Activated T-cell treated with anti-CD3 and anti-CD28 coated beads for 1 hour (primary cell): ENCODE measurements around the gene PTDSS2.
"Not testable (repeated sequence)": the region's sequence is repeated elsewhere in the genome, so short reads cannot be mapped to it uniquely, and the experiment has no call there.

Experiments used
- DNase-seq: peaks from one replicate; pipeline ENCODE4 v3.0.0-alpha.2; 2020; ENCODE audit warnings: low read depth

Gene PTDSS2

GRCh38 chr11:414318-414857 lies 35.7 kb upstream of the PTDSS2 start:
- no peak for DNase-seq

GRCh38 chr11:415640-416041 lies 34.4 kb upstream of the PTDSS2 start:
- DNase-seq = no peak

DNA sequence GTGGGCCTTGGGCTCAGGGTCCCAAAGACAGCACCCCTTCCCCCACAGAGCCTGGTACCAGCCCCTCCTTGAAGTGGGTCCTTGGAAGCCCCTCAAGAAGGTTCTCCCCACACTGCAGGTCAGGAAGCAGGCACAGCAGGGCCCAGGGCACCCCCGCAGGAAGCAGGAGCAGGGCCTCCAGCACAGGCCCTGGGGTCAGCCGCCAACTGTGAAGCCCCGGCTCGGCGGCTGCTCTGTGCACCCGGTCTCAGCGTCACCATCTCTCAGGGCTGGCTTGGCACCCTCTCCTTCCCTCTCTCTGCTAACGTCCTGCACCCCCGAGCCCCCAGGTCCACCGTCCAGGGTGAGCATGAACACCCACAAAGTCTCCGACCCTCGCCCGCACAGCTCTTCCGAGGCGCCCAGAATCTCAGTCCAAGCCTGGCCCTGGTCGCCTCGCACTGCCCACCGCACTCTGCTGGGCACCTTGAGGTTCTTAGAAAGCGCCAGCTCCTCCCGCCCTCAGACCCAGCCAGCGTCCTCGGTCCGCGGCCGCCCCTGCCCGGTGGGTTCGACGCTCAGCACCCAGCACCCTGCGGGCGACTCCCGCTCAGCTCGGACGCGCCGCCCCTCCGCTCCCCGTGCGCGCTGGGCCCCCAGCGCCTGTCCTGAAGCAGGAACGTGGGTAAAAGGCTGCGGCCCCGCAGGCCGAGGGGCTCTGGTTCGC lies 33.9 kb upstream of the PTDSS2 start:
- no peak for DNase-seq

DNA sequence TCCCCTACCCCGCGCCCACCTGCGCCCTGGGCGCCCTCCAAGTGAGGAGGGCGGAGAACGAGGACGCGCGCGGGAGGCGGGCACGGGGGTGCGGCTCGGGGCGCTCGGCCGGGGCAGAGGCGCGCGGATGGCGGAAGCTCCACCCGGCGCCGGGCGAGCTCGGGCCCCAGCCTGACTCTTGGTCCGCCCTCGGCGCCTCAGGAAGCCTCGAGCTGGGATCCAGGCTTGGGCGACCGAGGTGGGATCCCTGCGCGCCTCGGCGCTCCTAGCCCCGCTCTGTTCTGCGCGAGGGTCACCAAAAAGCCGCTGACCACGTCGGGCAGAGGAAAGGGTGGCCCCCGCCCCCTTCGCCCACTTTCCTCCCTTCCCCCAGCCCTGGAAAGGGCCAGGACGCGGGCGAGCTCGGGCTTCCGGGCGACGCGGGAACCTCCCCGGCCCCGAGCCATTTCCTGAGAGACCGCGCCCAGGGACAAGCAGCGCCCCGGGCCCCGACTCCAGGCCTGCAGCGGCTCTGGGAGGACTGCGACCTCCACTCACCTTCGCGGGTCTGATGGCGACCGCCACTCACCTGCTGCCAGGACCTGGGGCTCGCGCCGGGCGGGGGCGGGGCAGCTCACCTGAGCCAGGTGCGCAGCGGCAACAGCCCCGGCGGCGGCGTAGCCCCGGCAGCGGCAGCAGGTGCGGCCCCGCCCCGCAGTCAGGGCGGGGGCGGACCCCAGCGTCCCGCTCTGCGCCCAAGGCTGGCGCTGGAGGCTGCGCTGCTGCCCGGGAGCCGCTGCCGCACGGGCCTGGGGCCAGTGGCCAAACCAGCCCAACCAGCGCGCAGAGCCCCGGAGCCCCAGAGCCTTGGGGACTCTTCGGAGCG lies 33.1 kb upstream of the PTDSS2 start:
- DNase-seq = peak; percentile 33

DNA sequence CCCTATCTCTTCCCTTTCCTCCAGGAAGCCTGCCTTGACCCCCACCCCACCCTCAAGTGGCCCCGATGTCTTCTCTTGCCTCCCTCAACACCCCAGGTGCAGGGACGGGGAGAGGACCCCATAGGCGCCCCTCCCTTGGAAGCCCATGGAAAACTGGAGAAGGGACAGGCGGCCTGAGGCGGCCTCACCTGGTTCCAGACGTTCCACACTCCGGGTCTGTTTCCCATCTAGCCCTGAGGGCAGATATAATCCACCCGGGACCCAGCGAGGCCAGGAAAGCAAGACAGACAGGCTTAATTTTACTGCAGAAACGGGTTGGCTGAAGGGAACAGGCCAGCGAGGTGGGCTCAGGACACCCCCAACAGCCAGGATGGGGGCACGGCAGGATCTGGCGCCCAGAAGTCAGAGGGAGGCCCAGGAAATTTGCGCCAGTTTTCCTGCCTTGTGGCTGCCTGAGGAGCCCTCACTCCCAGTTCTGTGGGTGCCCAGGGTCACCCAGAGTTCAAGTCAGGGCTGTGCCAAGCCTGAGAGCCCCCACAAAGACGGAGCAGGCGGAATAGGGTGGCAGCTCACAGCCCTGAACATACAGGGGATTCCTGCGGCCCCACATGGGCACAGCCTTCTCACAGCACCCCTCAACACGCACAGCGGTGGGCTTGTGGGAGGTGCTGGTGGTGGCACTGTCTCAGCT lies 32.3 kb upstream of the PTDSS2 start:
- no peak for DNase-seq

GRCh38 chr11:418343-419247 lies 31.5 kb upstream of the PTDSS2 start:
- DNase-seq = no peak

GRCh38 chr11:419248-420005 lies 30.7 kb upstream of the PTDSS2 start:
- no peak for DNase-seq

- DNase-seq = no peak
Observed at GRCh38 chr11:420054-420910, 29.8 kb upstream of the PTDSS2 start.

DNA sequence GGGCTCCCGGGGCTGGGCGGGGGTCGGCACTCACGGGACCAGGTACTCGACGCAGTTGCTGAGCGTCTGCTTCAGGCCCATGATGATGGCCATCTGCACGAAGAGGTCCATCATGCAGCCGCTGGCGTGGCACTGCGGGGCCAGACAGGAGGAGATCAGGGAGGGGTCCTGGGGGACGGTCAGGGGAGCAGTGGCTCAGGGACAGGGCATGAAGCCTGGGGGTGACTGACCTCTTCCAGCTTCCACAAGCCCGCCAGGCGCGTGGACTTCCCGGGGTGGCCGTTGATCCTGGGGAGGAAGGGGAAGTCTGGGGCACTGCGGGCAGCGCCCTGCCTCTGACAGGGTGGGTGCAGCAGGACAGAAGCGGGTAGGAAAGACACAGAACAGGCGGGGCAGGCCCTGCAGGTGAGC lies 29.2 kb upstream of the PTDSS2 start:
- DNase-seq = no peak

- DNase-seq = no peak
Observed at GRCh38 chr11:422249-422656, 27.8 kb upstream of the PTDSS2 start.

DNA sequence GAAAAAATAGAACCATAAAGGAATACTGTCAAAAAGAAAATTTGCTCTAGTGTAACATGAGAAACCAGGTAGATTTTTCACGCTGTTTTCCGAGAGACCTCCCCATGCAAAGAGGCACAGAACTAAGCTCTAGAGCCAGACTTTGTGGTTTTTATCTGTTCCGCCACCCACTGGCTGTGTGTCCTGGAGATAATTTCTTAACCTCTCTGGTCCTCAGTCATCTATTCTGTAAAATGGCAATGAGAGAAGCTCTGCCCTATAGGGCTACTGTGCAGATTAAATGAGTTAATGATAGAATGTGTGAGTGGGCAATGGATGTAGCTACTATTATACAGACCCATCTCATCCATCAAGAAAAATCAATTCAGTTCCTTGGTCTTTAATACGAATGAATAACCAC lies 25.8 kb upstream of the PTDSS2 start:
- no peak for DNase-seq

- not testable (repeated sequence) for DNase-seq
Observed at GRCh38 chr11:424766-425165, 25.3 kb upstream of the PTDSS2 start.

GRCh38 chr11:425301-425700 lies 24.8 kb upstream of the PTDSS2 start:
- no peak for DNase-seq

GRCh38 chr11:426851-427250 lies 23.2 kb upstream of the PTDSS2 start:
- DNase-seq = no peak

DNA sequence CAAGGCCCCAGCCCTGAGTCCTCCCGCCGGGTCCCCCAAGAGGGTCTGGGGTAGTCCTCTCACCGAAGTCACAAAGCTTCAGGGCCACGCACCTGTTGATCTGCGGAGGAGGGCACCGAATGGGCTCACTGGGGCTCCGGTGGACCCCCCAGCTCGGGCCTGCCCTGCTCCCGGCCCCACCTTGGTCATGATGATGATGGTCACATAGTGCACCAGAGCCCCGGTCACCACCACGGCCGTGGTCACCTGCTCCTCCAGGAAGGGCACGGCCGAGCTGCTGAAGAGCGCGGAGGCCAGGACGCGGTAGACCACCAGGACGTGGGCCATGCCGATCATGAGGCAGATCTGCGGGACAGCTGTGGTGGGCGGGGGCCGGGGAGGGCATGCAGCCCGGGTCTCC lies 21.8 kb upstream of the PTDSS2 start:
- DNase-seq = no peak

DNA sequence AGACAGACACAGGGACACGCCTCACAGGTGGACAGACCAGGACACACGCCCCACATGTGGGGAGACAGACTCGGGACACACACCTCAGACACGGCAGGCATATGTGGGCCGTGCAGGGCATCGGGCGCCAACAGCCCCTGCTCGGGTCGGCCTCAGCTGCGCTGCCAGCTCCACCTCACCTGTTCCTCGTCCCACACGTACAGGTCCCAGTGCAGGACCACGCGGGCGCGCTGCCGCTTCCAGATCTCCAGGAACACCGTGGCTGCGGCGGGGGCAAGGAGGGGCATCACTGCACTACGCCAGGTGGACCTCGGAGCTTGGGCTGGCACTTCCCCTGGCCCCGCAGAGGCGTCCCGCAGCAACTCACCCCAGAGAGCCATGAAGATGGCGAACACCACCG lies 20.7 kb upstream of the PTDSS2 start:
- DNase-seq = no peak

- no peak for DNase-seq
Observed at GRCh38 chr11:429931-430456, 20.1 kb upstream of the PTDSS2 start.

- no peak for DNase-seq
Observed at GRCh38 chr11:431921-432320, 18.2 kb upstream of the PTDSS2 start.

DNA sequence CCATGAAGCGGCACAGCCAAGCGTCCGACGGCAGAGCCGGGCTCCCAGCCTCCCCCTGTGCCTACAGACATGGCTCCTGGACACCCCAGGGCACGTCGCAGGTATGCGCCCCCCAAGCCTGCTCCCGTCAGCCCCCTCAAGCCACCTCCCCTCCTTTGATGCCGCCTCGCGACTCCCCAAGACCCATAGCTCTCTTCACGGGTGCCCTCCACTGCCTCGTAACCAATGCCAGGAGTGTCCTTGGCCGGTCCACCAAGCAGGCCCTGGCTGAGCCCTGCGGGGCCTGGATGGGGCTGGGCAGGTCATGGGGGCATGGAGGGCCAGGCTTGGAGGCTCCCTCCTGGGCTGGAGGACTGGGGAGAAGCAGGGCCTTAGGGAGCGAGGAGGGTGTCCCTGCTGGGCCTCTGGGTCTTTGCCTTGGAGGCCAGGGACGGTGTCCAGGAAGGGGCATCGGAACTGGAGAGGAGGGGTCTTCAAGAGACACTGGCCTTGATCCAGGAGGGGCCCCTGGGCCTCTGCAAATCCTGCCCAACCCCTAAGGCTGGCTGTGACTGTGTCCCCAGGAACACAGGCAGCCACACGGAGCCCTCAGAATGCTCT lies 17.5 kb upstream of the PTDSS2 start:
- DNase-seq = no peak
